Keratinocyte (primary cell): ENCODE data around the gene SPATA20. TPM values are rescaled to one million over a fixed set of nuclear protein-coding genes. Genes with fewer than 3 reads are reported as not detected.

Experiments used
- DNase-seq: peaks from one replicate; pipeline ENCODE4 v3.0.0-alpha.2; 2011; ENCODE audit warnings: low read depth, missing footprints, low spot score
- FAIRE-seq: peaks from 2 replicates; lab custom pipeline; 2011; peaks lifted over from hg19 to GRCh38; lab: Jason Lieb, UNC
- H2AFZ ChIP-seq: 2 replicates; pipeline ENCODE4 v1.6.0; 2012; ENCODE audit warnings: low read length, control low read depth, inconsistent platforms; ENCODE audit not compliant: control insufficient read depth
- H3K27ac ChIP-seq: 2 replicates; pipeline ENCODE4 v1.5.1; 2011; ENCODE audit warnings: low read length; ENCODE audit not compliant: control insufficient read depth, insufficient read depth
- H3K27me3 ChIP-seq: 3 replicates; pipeline ENCODE4 v1.6.0; 2011; ENCODE audit warnings: low read length; ENCODE audit not compliant: control insufficient read depth, insufficient read depth; ENCODE audit errors: extremely low read depth
- H3K36me3 ChIP-seq, 2 experiments: 2 replicates in 1 of 2; 3 replicates in 1 of 2; pipeline ENCODE4 v1.5.1; 2011; ENCODE audit warnings: low read length in 2 of 2, mild to moderate bottlenecking in 1 of 2; ENCODE audit not compliant: control insufficient read depth in 2 of 2, insufficient read depth in 2 of 2; ENCODE audit errors: extremely low read depth in 1 of 2
- H3K4me1 ChIP-seq: 3 replicates; pipeline ENCODE4 v1.5.1; 2011; ENCODE audit warnings: low read length; ENCODE audit not compliant: control insufficient read depth, insufficient read depth; ENCODE audit errors: extremely low read depth
- H3K4me2 ChIP-seq: 3 replicates; pipeline ENCODE4 v1.6.0; 2011; ENCODE audit warnings: low read depth, low read length; ENCODE audit not compliant: control insufficient read depth, insufficient read depth; ENCODE audit errors: extremely low read depth
- H3K4me3 ChIP-seq, 3 experiments: fragments of 200-600 bp in 1 of 3; sonication (generic) in 1 of 3; 2 replicates in 2 of 3; 3 replicates in 1 of 3; pipeline ENCODE4 v1.5.1; 2011 to 2016; ENCODE audit warnings: low read length in 3 of 3, mild to moderate bottlenecking in 3 of 3, control low read depth in 2 of 3, inconsistent platforms in 1 of 3, low read depth in 1 of 3, mixed read lengths in 1 of 3, mixed run types in 1 of 3, moderate library complexity in 1 of 3; ENCODE audit not compliant: control insufficient read depth in 2 of 3, insufficient read depth in 2 of 3; ENCODE audit errors: extremely low read depth in 1 of 3
- H3K79me2 ChIP-seq: 2 replicates; pipeline ENCODE4 v1.6.0; 2012; ENCODE audit warnings: low read length; ENCODE audit not compliant: control insufficient read depth, insufficient read depth
- H3K9ac ChIP-seq: 3 replicates; pipeline ENCODE4 v1.6.0; 2011; ENCODE audit warnings: low read length; ENCODE audit not compliant: control insufficient read depth, insufficient read depth; ENCODE audit errors: extremely low read depth
- H3K9me1 ChIP-seq: 3 replicates; pipeline ENCODE4 v1.6.0; 2011; ENCODE audit warnings: low read length; ENCODE audit not compliant: control insufficient read depth, insufficient read depth; ENCODE audit errors: extremely low read depth
- H3K9me3 ChIP-seq: 2 replicates; pipeline ENCODE4 v1.5.1; 2012; ENCODE audit warnings: low read depth, low read length; ENCODE audit not compliant: control insufficient read depth
- H4K20me1 ChIP-seq: 3 replicates; pipeline ENCODE4 v1.6.0; 2011; ENCODE audit warnings: low read length; ENCODE audit not compliant: control insufficient read depth, insufficient read depth; ENCODE audit errors: extremely low read depth
- CTCF ChIP-seq, 3 experiments: IDR thresholded peaks in 1 of 3; conservative IDR thresholded peaks in 1 of 3; optimal IDR thresholded peaks in 1 of 3; 2 replicates in 2 of 3; 3 replicates in 1 of 3; pipeline versions ENCODE3 to v1.5.1; 2011; ENCODE audit warnings: low read length in 3 of 3, mild to moderate bottlenecking in 3 of 3, moderate library complexity in 2 of 3, control low read depth in 1 of 3, inconsistent platforms in 1 of 3; ENCODE audit not compliant: insufficient read depth in 2 of 3; ENCODE audit errors: extremely low read depth in 1 of 3
- EZH2 ChIP-seq: IDR thresholded peaks from one replicate; pipeline ENCODE4 v1.6.1; 2012; ENCODE audit warnings: inconsistent platforms, mild to moderate bottlenecking, low read length, moderate library complexity
- dilution Hi-C: fragments of 300-500 bp; cut with MboI; formaldehyde crosslinking; loops from one replicate; pipeline ENCODE4 v1.7.0; 2020; ENCODE audit warnings: low sequenced_read_pairs; ENCODE audit not compliant: extremely low pct_ligation_motif_present
- polyA plus RNA-seq, 5 experiments: library from polyadenylated mRNA; depleted of rRNA in 3 of 5; stranded (reverse) in 3 of 5; stranded (forward) in 1 of 5; unstranded in 1 of 5; fragments of >200 nt; gene quantifications; 1 replicate in 1 of 5; 2 replicates in 3 of 5; 3 replicates in 1 of 5; pipeline versions ENCODE4 v1.2.1 to v1.2.3, GENCODE V29; 2011 to 2012; ENCODE audit warnings: missing spikeins in 2 of 5, low read depth in 1 of 5, low replicate concordance in 1 of 5

SPATA20 gene
- polyA plus RNA-seq, 1 donor (not counting 4 experiments of a cell fraction or from before 2014, with no cell fraction given), result 17.2 TPM

- TF ChIP-seq CTCF (optimal IDR thresholded peaks at IDR 0.05 in 1 of 3, IDR thresholded peaks at IDR 0.05 in 1 of 3, conservative IDR thresholded peaks at IDR 0.05 in 1 of 3; ENCODE audit: extremely low read depth in 1 of 3, insufficient read depth in 2 of 3, low read length in 3 of 3), result no peak
- no peak for TF ChIP-seq EZH2
- Histone ChIP-seq H2AFZ (no peak overlapping the region), H4K20me1 (no peaks in the 10 kb centered on the region), H3K27me3 (peaks cover 18% of the 10 kb centered on the region), H3K27ac (no peak overlapping the region), H3K9me3 (no peaks in the 10 kb centered on the region), H3K9me1 (no peaks in the 10 kb centered on the region), H3K9ac (no peak overlapping the region), H3K4me3 (no peak overlapping the region), H3K4me2 (no peak overlapping the region), H3K79me2 (no peaks in the 10 kb centered on the region), H3K36me3 (no peaks in the 10 kb centered on the region), H3K4me1 (no peaks in the 10 kb centered on the region)
- FAIRE-seq, result no peak
- dilution Hi-C loops, result no loop called here
- DNase-seq, result no peak
Observed at GRCh38 chr17:50570032-50570431, 23.1 kb downstream of the SPATA20 start.

GRCh38 chr17:50570528-50570927, 23.6 kb downstream of the SPATA20 start:
- DNase-seq, result no peak
- no peaks in the 10 kb centered on the region for H3K4me1 ChIP-seq
- H3K79me2 ChIP-seq, result no peaks in the 10 kb centered on the region
- H3K9ac ChIP-seq, result no peak overlapping the region
- TF ChIP-seq CTCF (optimal IDR thresholded peaks at IDR 0.05 in 1 of 3, IDR thresholded peaks at IDR 0.05 in 1 of 3, conservative IDR thresholded peaks at IDR 0.05 in 1 of 3; ENCODE audit: extremely low read depth in 1 of 3, insufficient read depth in 2 of 3, low read length in 3 of 3) (no peak), EZH2 (no peak)
- no peak for FAIRE-seq
- no peak overlapping the region for H3K4me3 ChIP-seq
- no peak overlapping the region for H3K4me2 ChIP-seq
- H3K9me1 ChIP-seq, result no peaks in the 10 kb centered on the region
- no peak overlapping the region for H3K27ac ChIP-seq
- H3K36me3 ChIP-seq, result no peaks in the 10 kb centered on the region
- H3K9me3 ChIP-seq, result no peaks in the 10 kb centered on the region
- dilution Hi-C loops, result no loop called here
- no peak overlapping the region for H2AFZ ChIP-seq
- H3K27me3 ChIP-seq, result peaks cover 15% of the 10 kb centered on the region
- no peaks in the 10 kb centered on the region for H4K20me1 ChIP-seq
